Measurements from ENCODE around the gene DDA1. TPM values are rescaled to one million over a fixed set of nuclear protein-coding genes. Genes with fewer than 3 reads are reported as not detected.

The DDA1 gene
- total and polyA plus RNA-seq, 2 of the 13 experiments (the other 11 are each of a cell fraction or from before 2014, with no cell fraction given), result 24.5 to 26.0 TPM

DNA sequence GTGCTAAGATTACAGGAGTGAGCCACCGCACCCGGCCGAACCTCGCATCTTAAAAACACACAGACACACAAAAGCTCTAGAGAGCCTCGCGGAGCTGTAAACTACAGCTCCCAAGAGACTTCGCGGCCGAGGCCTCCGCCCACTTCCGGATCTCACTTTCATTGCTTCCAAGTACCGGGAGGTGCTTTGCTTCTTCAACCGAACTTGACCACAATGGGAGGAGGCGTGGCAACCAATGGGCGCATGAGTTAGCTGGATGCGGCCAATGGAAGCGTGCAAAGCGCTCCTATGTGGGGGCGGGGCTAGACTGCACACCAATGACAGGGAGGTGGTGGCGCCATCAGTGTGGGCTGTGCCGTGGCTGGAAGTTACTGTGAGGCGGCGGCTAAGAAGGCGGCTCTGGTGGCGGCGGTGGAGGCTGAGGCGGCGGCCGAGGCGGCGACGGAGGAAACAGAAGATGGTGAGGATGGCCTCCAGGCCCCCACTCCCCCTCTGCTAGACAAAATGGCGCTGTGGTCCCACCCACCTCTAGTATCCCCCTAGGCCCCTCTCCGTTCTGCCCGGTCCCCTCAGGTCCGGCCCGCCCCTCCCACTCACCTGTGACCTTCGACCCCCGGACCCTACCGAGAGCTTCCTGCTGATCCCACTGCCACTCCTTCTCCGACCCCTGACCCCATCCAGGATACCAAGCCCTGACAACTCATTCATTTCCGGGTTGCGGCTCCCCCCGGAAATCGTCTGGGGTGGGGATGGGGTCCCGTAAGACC is at the start of gene DDA1 (continued):
- TF ChIP-seq, protein P1, sequence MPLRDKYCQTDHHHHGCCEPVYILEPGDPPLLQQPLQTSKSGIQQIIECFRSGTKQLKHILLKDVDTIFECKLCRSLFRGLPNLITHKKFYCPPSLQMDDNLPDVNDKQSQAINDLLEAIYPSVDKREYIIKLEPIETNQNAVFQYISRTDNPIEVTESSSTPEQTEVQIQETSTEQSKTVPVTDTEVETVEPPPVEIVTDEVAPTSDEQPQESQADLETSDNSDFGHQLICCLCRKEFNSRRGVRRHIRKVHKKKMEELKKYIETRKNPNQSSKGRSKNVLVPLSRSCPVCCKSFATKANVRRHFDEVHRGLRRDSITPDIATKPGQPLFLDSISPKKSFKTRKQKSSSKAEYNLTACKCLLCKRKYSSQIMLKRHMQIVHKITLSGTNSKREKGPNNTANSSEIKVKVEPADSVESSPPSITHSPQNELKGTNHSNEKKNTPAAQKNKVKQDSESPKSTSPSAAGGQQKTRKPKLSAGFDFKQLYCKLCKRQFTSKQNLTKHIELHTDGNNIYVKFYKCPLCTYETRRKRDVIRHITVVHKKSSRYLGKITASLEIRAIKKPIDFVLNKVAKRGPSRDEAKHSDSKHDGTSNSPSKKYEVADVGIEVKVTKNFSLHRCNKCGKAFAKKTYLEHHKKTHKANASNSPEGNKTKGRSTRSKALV (CRISPR knock-in tag; IDR thresholded peaks at IDR 0.05), result no peak
- TF ChIP-seq PRPF4 (IDR thresholded peaks at IDR 0.05; ENCODE audit: low read depth, low read length, poor library complexity, severe bottlenecking), result no peak
- TF ChIP-seq NFE2 (CRISPR knock-in tag; IDR thresholded peaks at IDR 0.05), result no peak
- no peak for TF ChIP-seq FOSL2 (CRISPR knock-in tag; IDR thresholded peaks at IDR 0.05)
- 0 out of 2 replicates have a peak, but pooled peaks have one; percentile 25 for TF ChIP-seq ETV6 (CRISPR knock-in tag; conservative IDR thresholded peaks at IDR 0.05)
- no peak for TF ChIP-seq HNF1A (IDR thresholded peaks at IDR 0.05; ENCODE audit: low read depth)
- no peak for TF ChIP-seq HNF1A (CRISPR knock-in tag; IDR thresholded peaks at IDR 0.05; ENCODE audit: borderline replicate concordance)
- no peak for TF ChIP-seq ARID3A (IDR thresholded peaks at IDR 0.05; ENCODE audit: low read depth, low read length)
- no peak for TF ChIP-seq NBN (conservative IDR thresholded peaks at IDR 0.05)
- TF ChIP-seq, protein P2, sequence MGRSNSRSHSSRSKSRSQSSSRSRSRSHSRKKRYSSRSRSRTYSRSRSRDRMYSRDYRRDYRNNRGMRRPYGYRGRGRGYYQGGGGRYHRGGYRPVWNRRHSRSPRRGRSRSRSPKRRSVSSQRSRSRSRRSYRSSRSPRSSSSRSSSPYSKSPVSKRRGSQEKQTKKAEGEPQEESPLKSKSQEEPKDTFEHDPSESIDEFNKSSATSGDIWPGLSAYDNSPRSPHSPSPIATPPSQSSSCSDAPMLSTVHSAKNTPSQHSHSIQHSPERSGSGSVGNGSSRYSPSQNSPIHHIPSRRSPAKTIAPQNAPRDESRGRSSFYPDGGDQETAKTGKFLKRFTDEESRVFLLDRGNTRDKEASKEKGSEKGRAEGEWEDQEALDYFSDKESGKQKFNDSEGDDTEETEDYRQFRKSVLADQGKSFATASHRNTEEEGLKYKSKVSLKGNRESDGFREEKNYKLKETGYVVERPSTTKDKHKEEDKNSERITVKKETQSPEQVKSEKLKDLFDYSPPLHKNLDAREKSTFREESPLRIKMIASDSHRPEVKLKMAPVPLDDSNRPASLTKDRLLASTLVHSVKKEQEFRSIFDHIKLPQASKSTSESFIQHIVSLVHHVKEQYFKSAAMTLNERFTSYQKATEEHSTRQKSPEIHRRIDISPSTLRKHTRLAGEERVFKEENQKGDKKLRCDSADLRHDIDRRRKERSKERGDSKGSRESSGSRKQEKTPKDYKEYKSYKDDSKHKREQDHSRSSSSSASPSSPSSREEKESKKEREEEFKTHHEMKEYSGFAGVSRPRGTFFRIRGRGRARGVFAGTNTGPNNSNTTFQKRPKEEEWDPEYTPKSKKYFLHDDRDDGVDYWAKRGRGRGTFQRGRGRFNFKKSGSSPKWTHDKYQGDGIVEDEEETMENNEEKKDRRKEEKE (IDR thresholded peaks at IDR 0.05), result no peak
- no peak for TF ChIP-seq ZNF329 (CRISPR knock-in tag; IDR thresholded peaks at IDR 0.05; ENCODE audit: low read depth)
- TF ChIP-seq MED8 (CRISPR knock-in tag; IDR thresholded peaks at IDR 0.05; ENCODE audit: insufficient replicate concordance), result no peak
- peak; percentile 85 for TF ChIP-seq CREM (IDR thresholded peaks at IDR 0.05)
- no peak for TF ChIP-seq CREM (CRISPR knock-in tag; IDR thresholded peaks at IDR 0.05)
- peak; percentile 95 for TF ChIP-seq ELF1 (CRISPR knock-in tag; IDR thresholded peaks at IDR 0.05)
- 0 out of 2 replicates have a peak, but pooled peaks have one; percentile 40 for TF ChIP-seq ZNF891 (CRISPR knock-in tag; IDR thresholded peaks at IDR 0.05)
- TF ChIP-seq ZNF34 (CRISPR knock-in tag; IDR thresholded peaks at IDR 0.05; ENCODE audit: borderline replicate concordance), result no peak
- TF ChIP-seq PHF5A (CRISPR knock-in tag; IDR thresholded peaks at IDR 0.05; ENCODE audit: low read depth, unreplicated experiment), result no peak
